ENCODE measurements around the gene PSME3. TPM values are rescaled to one million over a fixed set of nuclear protein-coding genes. Genes with fewer than 3 reads are reported as not detected.

Gene PSME3
- total and polyA plus RNA-seq, 2 of the 13 experiments (the other 11 are each of a cell fraction or from before 2014, with no cell fraction given) = 66.3 to 135 TPM

DNA sequence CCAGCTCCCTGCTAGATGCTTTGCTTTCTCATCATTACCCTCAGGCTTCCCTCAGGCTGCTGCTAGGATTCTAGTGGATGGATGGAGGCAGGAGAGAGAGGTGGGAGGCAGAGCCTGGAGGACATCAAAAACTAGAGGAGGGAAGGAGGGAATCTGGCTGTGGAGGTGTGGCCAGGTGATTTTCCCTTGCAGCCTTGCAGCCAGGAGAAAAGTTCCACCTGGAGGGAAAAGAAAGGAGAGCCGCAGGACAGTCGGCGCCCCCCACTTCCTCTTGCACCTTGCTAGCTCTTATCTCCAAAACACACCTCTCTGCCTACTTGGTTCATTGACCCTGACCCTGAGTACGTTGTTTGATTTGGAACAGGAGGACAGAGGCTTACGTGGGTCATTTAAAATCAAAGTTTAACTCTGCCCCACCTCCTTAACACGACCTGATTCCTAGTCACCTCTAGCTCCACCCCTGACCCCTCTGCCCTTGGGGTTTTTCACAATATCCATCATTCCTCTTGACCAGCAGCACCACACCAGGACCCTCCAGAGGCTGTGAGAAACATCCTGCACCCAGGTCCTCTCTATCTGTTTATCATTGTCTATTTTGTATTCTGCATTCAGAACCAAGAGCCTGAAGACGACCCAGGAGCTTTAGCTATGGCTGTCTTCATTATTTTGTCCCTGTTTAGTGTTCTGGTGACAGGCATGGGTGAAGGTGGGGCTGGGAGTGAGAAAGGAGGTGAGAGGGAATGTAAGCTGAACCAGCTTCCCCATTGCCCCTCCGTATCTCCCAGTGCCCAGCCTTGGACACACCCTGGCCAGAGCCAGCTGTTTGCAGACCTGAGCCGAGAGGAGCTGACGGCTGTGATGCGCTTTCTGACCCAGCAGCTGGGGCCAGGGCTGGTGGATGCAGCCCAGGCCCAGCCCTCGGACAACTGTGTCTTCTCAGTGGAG lies 33.7 kb downstream of the PSME3 start (continued):
- TF ChIP-seq, protein P1, sequence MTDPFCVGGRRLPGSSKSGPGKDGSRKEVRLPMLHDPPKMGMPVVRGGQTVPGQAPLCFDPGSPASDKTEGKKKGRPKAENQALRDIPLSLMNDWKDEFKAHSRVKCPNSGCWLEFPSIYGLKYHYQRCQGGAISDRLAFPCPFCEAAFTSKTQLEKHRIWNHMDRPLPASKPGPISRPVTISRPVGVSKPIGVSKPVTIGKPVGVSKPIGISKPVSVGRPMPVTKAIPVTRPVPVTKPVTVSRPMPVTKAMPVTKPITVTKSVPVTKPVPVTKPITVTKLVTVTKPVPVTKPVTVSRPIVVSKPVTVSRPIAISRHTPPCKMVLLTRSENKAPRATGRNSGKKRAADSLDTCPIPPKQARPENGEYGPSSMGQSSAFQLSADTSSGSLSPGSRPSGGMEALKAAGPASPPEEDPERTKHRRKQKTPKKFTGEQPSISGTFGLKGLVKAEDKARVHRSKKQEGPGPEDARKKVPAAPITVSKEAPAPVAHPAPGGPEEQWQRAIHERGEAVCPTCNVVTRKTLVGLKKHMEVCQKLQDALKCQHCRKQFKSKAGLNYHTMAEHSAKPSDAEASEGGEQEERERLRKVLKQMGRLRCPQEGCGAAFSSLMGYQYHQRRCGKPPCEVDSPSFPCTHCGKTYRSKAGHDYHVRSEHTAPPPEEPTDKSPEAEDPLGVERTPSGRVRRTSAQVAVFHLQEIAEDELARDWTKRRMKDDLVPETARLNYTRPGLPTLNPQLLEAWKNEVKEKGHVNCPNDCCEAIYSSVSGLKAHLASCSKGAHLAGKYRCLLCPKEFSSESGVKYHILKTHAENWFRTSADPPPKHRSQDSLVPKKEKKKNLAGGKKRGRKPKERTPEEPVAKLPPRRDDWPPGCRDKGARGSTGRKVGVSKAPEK (CRISPR knock-in tag; IDR thresholded peaks at IDR 0.05; ENCODE audit: borderline replicate concordance) = no peak
- TF ChIP-seq ZNF331 (CRISPR knock-in tag; IDR thresholded peaks at IDR 0.05) (0 out of 2 replicates have a peak, but pooled peaks have one; percentile 43), REXO4 (CRISPR knock-in tag; IDR thresholded peaks at IDR 0.05; ENCODE audit: borderline replicate concordance) (no peak), HNRNPL (IDR thresholded peaks at IDR 0.05; ENCODE audit: low read depth, low read length) (no peak), ONECUT2 (CRISPR knock-in tag; IDR thresholded peaks at IDR 0.05) (0 out of 2 replicates have a peak, but pooled peaks have one; percentile 48), NR2F1 (CRISPR knock-in tag; IDR thresholded peaks at IDR 0.05) (peak; percentile 74 to 94; a peak in 3 of 4 replicates), HOXD1 (CRISPR knock-in tag; IDR thresholded peaks at IDR 0.05) (peak; percentile 27; the same call in 1 of the 2 replicates), MEIS1 (CRISPR knock-in tag; IDR thresholded peaks at IDR 0.05; ENCODE audit: borderline replicate concordance) (peak; percentile 94), HMG20B (CRISPR knock-in tag; conservative IDR thresholded peaks at IDR 0.05) (peak; percentile 93), TCF12 (IDR thresholded peaks at IDR 0.05) (no peak), TCF12 (CRISPR knock-in tag; IDR thresholded peaks at IDR 0.05) (peak; percentile 91), ESRRA (CRISPR knock-in tag; IDR thresholded peaks at IDR 0.05; ENCODE audit: low read depth) (peak; percentile 97), RFX1 (IDR thresholded peaks at IDR 0.05) (no peak), GATAD1 (CRISPR knock-in tag; IDR thresholded peaks at IDR 0.05) (peak; percentile 32; the same call in 1 of the 2 replicates), KDM5A (IDR thresholded peaks at IDR 0.05; ENCODE audit: borderline replicate concordance, low read length) (no peak), MIXL1 (CRISPR knock-in tag; IDR thresholded peaks at IDR 0.05) (peak; percentile 94), ZNF768 (CRISPR knock-in tag; IDR thresholded peaks at IDR 0.05) (no peak), TOE1 (CRISPR knock-in tag; IDR thresholded peaks at IDR 0.05) (0 out of 2 replicates have a peak, but pooled peaks have one; percentile 13), ZNF350 (CRISPR knock-in tag; IDR thresholded peaks at IDR 0.05; ENCODE audit: borderline replicate concordance, low read depth) (peak; percentile 40; the same call in 1 of the 2 replicates)
- TF ChIP-seq, protein P2, sequence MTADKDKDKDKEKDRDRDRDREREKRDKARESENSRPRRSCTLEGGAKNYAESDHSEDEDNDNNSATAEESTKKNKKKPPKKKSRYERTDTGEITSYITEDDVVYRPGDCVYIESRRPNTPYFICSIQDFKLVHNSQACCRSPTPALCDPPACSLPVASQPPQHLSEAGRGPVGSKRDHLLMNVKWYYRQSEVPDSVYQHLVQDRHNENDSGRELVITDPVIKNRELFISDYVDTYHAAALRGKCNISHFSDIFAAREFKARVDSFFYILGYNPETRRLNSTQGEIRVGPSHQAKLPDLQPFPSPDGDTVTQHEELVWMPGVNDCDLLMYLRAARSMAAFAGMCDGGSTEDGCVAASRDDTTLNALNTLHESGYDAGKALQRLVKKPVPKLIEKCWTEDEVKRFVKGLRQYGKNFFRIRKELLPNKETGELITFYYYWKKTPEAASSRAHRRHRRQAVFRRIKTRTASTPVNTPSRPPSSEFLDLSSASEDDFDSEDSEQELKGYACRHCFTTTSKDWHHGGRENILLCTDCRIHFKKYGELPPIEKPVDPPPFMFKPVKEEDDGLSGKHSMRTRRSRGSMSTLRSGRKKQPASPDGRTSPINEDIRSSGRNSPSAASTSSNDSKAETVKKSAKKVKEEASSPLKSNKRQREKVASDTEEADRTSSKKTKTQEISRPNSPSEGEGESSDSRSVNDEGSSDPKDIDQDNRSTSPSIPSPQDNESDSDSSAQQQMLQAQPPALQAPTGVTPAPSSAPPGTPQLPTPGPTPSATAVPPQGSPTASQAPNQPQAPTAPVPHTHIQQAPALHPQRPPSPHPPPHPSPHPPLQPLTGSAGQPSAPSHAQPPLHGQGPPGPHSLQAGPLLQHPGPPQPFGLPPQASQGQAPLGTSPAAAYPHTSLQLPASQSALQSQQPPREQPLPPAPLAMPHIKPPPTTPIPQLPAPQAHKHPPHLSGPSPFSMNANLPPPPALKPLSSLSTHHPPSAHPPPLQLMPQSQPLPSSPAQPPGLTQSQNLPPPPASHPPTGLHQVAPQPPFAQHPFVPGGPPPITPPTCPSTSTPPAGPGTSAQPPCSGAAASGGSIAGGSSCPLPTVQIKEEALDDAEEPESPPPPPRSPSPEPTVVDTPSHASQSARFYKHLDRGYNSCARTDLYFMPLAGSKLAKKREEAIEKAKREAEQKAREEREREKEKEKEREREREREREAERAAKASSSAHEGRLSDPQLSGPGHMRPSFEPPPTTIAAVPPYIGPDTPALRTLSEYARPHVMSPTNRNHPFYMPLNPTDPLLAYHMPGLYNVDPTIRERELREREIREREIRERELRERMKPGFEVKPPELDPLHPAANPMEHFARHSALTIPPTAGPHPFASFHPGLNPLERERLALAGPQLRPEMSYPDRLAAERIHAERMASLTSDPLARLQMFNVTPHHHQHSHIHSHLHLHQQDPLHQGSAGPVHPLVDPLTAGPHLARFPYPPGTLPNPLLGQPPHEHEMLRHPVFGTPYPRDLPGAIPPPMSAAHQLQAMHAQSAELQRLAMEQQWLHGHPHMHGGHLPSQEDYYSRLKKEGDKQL (CRISPR knock-in tag; IDR thresholded peaks at IDR 0.05; ENCODE audit: low read depth) = peak; percentile 79

Data from HepG2 (cell line).